ENCODE results near the gene LCLAT1.

The LCLAT1 gene

DNA sequence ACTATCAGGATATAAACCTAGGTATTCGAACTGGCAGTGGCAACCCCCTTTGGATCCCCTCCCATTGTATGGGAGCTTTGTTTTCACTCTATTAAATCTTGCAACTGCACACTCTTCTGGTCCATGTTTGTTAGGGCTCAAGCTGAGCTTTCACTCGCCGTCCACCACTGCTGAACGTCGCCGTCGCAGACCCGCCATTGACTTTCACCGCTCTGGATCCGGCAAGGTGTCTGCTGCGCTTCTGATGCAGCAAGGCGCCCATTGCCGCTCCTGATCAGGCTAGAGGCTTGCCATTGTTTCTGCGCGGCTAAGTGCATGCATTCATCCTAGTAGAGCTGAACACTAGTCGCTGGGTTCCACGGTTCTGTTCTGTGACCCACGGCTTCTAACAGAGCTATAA lies 69.1 kb downstream of the LCLAT1 start:
- DNase-seq (ENCODE audit: low read depth): no peak

DNA sequence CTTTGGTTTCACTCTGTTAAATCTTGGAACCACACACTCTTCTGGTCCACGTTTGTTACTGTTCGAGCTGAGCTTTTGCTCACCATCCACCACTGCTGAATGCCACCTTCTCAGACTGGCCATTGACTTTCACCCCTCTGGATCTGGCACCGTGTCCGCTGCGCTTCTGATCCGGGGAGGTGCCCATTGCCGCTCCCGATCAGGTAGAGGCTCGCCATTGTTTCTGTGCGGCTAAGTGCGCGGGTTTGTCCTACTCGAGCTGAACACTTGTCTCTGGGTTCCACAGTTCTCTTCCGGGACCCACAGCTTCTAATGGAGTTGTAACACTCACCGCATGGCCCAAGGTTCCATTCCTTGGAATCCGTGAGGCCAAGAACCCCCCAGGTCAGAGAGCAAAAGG lies 72.8 kb downstream of the LCLAT1 start:
- no peak for DNase-seq (ENCODE audit: low read depth)

DNA sequence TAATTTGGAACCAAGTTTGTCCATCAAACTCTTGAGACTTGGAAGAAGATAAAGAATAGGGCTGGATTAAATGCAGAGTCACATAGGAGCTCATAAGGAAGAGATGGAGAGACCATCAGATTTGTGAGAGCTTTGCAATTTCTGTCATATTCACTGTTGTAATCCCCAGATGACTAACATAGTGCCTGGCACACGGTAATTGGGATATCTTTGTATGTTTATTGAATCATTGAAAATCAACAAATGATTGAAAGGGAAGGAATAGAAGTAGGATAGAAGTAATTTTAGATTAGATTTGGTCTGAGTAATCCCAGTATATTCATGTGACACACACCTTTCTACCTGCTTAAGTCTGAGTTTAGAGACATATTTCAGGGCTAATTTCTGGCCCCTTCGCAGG lies 75.4 kb downstream of the LCLAT1 start:
- no peak for DNase-seq (ENCODE audit: low read depth)

DNA sequence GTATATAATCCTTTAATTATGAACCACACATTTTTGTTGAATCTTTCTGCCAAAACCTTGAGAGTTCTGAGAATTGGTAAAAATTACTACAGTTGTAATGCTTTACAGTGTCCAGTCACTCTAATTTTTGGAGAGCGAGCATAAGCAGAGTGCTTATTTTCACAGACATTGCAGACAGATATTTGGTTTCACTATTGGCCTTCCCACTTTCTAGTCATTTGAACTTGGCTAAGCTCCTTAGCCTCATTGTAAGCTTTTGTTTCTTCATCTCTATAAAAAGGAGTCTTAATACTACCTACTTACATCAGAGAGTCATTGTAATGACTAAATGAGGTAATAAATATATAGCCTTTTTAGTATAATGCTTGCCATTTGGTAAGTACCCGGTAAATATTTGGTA lies 80.4 kb downstream of the LCLAT1 start:
- DNase-seq (ENCODE audit: low read depth): no peak

DNA sequence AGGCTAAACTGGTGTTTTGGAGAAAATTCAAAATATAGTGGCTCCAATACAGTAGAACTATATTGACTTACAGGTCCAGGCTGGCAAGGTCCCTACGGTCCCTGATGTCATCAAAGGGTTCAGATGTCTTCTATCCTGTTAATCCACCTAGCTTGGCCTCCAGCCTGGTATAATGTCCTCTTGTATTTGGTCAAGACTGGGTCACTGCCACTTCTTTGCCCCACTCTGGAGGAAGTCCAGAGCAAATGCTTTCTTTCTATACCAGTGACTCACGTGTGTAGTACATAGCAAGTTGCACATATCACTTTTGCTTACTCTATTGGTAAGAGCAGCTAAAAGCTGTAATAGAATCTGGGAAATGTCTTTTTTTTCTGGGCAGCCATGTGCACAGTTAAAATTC lies 80.8 kb downstream of the LCLAT1 start:
- DNase-seq (ENCODE audit: low read depth): no peak

DNA sequence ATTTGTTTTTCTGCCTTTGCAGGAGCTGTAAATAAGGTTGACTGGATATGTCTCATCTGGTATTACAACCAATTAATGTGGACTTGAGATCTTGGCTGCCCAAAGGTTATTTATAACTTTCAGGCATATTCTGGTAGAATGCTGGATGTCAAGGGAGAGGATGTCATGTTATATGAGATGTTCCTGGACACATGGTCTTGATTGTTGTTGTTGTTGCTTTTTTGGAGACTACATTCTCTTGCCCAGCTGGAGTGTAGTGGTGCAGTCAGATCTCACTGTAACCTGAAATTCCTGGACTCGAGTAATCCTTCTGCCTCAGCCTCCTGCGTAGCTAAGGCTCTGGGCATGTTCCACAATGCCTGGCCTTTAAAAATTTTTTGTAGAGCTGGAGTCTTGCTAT lies 83.3 kb downstream of the LCLAT1 start:
- DNase-seq (ENCODE audit: low read depth): no peak

DNA sequence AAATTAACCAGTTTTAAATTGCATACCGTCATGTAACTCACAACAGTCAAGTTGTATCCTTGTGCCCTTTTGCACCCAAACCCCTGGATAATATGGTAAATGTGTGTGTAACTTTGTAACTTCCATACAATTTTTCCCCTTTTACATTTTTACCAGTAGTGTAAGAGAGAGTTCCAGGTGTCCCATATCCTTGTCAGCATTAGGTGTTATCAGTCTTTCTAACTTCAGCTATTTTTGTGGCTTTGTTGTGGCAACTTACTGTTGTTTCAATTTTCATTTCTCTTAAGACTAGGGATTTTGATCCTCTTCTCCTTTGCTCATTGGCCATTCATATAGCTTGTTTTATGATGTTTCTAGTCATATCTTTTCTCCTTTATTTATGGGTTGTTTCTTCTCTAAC lies 94.6 kb downstream of the LCLAT1 start:
- DNase-seq (ENCODE audit: low read depth): no peak

DNA sequence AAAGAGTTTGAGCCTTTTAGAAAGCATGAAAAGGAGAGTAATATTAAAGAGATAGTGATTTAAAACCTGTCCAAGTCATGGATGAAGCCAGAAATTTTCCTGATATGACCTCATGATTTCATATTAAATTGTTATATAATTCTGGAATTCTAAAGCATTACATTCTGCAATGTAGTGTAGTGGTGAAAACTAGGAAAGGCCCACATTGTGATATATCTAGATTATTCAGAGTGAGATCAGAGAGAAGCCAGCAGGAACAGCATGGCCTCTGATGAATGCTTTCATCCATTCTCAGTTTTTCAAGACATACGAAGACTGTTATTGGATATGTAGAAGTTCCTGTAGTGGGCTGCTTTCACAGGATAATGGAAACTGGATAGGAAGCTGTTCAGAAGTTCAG lies 98.8 kb downstream of the LCLAT1 start:
- DNase-seq (ENCODE audit: low read depth): no peak

DNA sequence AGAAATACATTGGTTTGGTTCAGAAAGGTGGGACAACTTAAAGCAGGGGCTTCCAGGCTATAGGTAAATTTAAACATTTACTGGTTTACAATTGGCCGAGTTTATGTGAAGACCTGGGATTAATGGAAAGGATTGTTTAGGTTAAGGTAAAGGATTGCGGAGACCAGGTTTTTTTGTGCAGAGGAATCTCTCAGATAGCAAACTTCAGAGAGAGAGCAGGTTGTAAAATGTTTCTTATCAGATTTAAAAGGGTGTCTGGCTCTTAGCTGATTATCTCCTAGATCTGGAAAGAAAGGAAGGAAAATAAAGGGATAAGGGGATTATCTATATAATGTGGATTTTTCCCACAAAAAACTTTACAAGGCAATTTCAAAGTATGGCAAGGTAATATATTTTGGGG lies 101.3 kb downstream of the LCLAT1 start:
- DNase-seq (ENCODE audit: low read depth): no peak

DNA sequence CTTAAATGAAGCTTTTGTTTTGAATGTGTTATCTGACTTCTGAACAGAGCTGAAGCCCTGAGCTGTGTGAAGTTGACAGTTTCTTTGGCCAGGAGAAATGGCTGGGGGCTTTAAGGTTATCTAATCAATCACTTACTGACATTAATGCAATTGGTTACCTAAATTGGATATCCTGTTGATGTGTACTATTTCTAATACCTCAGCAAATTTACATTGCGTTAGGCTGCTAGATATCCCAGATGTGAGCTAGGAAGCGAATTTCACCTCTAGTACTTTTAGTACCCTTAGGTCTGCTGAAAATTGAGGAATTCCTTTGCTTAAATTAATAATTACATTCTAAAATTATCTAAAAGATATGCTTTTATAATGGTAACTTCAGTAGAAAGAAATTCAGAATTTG lies 102.0 kb downstream of the LCLAT1 start:
- no peak for DNase-seq (ENCODE audit: low read depth)

DNA sequence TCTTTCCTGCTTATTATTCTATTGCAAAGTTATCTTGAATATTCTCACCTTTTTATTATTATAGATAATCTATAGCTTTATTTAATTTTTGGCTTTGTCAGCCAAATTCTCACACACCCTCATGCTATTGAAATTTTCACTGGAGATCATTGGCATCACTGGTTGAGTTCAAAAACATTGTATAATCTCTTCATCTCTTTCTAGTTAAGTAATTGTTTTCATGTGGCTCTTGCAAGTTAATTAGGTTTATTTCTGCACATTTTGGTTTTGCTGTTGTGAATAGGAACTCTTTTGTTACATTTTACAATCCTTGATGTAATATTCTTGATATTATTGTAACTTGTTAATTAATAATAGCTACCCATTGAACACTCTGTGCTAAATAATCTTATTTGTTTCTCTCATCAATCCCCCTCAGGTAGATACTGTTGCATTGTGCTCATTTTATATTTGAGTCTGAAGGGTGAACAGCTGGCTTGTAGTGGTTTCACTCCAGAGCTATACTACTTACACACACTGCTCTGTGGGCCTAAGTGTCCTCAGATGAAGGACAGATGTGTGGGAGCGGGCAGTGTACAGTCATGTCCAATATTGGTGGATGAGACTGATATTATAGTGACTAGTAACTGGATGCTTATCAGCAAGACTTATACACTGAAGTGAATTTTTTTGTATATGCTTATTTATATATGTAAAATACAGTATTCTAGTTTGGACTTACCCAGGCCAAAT lies 112.7 kb downstream of the LCLAT1 start:
- DNase-seq (ENCODE audit: low read depth): no peak

DNA sequence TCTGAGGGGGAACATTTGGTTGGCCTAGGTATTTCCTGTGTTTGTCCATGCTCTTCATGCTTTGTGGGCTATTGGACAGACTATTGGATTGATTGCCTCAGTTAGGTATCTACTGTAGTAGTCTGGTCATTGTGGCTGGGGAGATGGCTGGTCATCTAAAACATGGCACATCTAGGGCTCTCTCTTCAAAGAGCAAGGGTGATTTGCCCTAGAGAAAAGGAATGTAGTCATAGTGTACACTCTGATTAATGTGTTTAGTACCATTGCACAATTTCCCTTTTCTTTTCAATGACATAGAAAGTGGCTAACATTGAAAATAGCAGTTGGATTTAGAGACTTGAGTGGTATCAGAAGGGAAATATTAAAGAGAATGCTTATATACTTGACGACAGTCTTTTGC lies 114.3 kb downstream of the LCLAT1 start:
- DNase-seq (ENCODE audit: low read depth): no peak

DNA sequence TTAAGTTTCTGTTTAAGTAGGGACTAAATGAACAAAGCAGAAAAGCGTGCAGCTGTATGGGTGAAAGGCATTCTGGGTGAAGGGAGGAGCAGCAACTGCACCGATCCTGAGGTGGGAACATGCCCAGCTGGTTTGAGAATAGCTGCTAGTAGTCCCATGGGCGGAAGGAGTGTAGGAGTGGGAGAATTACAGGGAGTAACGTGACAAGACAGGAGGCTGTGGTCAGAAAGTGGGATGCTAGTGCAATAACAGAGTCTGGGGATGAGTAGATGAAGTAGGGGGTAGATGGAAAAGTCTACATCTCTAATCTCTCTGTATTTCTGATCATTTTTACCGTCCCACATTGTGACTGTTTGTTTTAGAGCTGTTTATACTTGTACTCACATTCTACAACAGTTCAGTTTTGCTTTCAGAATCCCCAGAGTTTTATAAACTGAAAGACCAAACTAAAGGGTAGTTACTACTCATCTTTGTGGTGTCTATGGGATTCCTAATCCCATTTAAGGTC lies 118.9 kb downstream of the LCLAT1 start:
- no peak for DNase-seq (ENCODE audit: low read depth)

DNA sequence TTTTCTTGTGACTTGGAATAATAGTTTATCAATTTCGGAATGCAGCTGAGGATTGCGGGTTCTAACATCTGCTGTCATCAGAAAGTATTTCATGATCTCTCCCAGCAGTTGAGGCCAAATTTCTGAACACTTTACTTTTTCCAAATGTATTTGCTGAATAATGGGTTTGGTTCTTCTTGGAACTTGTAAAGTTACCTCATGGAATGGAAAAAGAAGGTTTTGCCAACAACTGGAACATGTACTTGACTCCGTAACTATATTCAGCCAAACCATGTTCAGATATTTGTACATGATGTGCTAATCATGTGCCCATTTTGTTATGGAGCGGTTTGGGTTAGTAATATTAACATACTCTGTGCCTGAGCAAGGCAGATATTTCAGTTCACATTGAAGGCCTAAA lies 119.6 kb downstream of the LCLAT1 start:
- DNase-seq (ENCODE audit: low read depth): no peak

DNA sequence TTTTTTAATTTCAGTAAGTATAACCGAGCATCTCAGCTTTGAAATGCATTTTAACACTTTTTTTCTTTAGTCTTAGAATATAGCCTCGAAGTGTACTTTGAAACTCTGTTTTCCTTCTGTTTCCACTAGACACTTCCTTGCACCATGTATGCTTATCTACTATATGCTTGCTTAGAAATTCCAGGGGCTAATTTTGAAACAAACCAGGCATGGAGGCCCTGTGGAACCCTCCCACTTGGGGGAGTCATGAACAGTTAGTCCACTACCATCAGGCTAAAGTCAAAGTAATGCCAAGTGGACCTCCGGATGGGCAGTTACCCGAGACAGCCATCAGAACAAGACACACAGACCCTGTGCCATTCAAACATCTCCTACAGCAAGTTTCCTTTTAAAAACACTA lies 120.3 kb downstream of the LCLAT1 start:
- no peak for DNase-seq (ENCODE audit: low read depth)

DNA sequence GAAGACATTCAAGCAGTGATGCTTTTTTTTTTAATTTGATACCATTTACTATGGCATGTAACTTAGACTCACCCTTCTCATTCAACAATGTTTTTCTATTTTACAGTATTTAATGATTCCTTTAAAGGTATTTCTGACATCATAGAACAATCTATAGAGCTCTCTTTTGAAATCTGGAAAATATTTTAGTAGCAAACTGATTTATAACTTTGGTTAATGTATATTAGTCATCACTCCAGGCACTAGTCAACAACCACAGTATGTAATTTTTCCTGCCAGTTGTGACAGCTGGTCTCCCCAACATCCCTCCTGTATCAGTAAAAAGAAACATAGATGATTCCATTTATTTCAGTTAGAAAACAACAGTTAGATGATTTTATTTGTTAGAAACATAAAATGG lies 122.9 kb downstream of the LCLAT1 start:
- DNase-seq (ENCODE audit: low read depth): no peak

DNA sequence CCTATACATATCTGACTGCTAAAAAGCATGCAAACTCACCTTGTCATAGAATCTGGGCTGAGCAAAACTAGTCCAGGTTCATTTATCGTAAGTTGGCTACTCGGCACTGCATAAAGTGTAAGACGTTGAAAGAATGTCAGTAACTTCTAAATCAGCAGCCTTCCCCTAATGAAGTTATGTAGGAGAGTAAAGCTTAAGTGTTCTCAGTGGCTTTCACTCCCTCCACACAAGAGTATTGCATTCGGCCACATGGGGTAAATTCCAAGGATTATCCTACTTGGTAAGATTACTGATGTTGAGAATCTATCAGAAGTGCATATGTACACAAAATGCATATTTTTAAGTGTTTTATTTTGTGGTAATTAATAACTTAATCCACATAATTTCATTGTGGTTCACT lies 130.1 kb downstream of the LCLAT1 start:
- no peak for DNase-seq (ENCODE audit: low read depth)

DNA sequence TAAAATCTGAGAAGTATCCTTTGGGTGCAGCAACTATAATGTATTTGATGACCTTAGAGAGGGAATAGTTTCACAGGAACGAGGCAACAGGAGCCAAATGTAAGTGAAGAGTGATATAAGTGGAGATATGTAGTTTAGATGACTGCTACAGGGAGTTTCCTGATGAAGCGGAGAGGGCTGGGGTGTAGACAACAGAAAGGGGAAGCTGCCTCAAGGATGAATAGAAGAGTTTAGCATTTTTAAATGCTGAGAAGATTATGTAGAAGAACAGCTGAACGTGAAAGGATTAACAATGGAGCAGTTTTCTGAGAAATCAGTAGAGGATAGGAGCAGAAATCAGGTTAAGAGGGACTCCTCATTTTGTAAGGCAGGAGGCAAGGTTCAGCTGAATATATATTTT lies 133.3 kb downstream of the LCLAT1 start:
- no peak for DNase-seq (ENCODE audit: low read depth)

DNA sequence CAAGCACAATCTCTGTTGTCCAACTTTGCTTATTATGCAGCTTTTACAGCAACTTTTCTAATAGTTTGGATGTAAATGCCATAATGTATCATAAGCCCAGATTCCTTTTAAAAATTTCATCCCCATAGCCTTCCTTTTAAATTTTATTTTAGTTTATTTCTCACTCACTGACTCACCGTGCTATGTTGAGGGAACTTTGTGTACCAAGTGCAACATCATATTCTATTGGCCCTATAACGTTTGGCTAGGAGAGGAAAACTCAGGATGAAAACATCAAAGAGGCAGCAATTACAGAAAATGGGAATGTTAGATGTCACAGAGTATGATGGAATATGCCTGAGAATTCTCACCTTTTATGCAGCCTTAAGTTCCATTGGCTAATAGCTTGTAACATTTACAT lies 135.5 kb downstream of the LCLAT1 start:
- no peak for DNase-seq (ENCODE audit: low read depth)

DNA sequence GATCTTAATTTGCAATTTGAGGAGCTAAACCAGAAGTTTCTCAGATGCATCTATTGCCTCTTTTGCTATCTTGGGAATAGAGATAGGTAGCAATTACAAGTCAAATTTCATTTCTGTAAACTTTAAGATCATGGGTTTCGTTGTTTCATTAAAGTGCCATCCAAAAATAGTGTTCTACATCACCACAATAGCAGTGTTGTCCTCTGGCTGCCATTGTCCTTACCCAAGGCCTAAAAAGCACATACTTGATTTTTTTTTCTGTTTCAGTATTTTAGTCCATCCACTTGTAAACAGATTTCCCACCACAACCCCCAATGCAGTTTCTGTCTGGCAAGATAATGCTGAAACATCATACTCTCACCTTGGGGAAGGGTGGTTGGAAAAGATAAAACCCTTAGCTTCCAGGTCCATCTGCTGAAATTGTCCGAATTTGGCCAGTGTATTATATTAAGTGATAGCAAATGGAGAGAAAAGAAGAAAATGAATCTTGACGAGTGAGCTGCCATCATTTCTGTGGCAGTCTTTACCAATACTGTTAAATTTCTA lies 136.2 kb downstream of the LCLAT1 start:
- no peak for DNase-seq (ENCODE audit: low read depth)

DNA sequence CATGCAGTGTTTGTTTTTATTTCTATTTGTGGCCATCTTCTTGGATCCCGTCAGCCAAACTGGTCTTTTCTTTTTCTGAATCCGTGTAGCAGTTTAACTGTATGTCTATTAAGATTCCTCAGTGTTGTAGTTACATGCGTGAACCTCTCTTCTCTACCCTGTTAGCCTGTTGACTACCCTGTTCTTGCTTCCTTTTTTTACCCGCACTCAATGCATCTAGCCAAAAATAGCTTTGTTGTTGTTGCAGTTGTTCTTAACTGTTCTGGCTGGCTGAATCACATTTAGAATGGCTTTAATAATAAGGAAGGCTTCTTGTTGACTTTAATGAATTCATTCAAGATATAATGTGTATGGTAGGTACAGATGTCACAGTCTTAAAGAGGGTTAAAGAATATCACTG lies 137.1 kb downstream of the LCLAT1 start:
- DNase-seq (ENCODE audit: low read depth): no peak

DNA sequence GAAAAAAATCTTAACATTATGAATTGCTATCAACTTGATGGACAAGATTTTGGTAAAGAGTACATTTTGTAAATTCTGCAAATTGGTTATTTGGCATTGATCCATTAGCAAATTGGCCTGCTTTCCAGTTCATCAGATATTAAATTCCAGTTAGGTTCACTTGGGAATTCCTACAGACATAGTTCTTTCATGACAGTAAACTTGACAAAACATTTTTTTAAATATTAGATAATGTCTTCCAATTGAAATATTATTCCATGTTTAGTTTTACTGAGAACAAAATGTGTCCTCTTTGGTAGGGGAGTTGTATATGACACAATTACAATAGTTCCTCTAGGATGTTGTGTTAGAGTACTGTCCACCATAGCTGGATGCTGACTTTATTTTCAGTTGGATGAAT lies 141.9 kb downstream of the LCLAT1 start:
- no peak for DNase-seq (ENCODE audit: low read depth)

DNA sequence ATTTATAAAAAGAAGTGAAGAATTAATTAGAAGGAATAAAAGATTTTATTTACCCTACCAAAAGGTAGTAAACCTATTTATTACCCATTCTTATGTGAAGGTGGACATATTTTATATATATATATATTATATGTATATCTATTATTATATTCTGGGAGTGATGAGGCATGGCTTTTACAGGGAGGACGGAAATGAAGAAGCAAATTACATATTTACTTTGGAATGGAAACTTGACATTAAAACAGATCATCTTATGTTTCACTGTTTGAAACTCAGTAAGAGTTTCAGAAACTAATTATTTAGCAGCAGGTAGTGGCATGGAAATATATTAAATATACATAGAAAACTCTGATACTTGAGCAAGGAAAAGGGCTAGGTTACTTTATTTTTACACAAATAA lies 143.4 kb downstream of the LCLAT1 start:
- DNase-seq (ENCODE audit: low read depth): no peak

DNA sequence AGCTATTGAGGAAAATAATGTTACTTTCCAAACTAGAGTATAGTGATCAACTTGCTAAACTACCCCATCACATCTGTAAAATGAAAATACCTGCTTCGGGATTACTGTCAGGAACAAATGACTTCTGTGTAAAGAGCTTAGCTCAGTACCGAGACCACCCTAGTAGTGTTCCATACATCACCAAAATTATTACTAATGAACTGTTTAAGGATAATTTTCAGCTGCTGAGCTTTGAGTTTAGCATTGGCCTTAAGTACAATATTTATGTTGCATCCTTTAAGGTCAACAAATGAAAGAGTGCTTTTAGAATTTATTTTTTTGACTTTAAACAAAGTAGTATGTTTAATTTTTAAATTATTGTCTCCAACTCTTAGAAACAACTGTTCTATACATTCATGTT lies 144.1 kb downstream of the LCLAT1 start:
- DNase-seq (ENCODE audit: low read depth): no peak

All from HS-27A (cell line).